GM13977 (cell line): ENCODE data around the gene PLRG1.

Source experiments
- DNase-seq: peaks from one replicate; pipeline ENCODE4 v3.0.0; 2012; ENCODE audit warnings: low spot score
- CTCF ChIP-seq: IDR thresholded peaks from 2 replicates; pipeline ENCODE4 v1.5.1; 2012; ENCODE audit warnings: mild to moderate bottlenecking, control low read depth; ENCODE audit not compliant: insufficient read depth; ENCODE audit errors: extremely low read depth, missing control alignments
- in situ Hi-C: fragments of 300-500 bp; cut with MboI; formaldehyde crosslinking; loops from one replicate; pipeline ENCODE4 v1.12.0; 2022; ENCODE audit warnings: low sequenced_read_pairs, low pct_unique_long_range_greater_than_20kb, mixed read lengths, inconsistent platforms; ENCODE audit not compliant: unreplicated experiment

Gene PLRG1

GRCh38 chr4:154560824-154561231, 10.6 kb upstream of the PLRG1 start:
- in situ Hi-C loops = no loop called here
- no peak for TF ChIP-seq CTCF
- no peak for DNase-seq

- TF ChIP-seq CTCF = no peak
- DNase-seq = no peak
- in situ Hi-C loops = no loop called here
These were observed 10.2 kb upstream of the PLRG1 start for GRCh38 chr4:154560419-154560801.

DNA sequence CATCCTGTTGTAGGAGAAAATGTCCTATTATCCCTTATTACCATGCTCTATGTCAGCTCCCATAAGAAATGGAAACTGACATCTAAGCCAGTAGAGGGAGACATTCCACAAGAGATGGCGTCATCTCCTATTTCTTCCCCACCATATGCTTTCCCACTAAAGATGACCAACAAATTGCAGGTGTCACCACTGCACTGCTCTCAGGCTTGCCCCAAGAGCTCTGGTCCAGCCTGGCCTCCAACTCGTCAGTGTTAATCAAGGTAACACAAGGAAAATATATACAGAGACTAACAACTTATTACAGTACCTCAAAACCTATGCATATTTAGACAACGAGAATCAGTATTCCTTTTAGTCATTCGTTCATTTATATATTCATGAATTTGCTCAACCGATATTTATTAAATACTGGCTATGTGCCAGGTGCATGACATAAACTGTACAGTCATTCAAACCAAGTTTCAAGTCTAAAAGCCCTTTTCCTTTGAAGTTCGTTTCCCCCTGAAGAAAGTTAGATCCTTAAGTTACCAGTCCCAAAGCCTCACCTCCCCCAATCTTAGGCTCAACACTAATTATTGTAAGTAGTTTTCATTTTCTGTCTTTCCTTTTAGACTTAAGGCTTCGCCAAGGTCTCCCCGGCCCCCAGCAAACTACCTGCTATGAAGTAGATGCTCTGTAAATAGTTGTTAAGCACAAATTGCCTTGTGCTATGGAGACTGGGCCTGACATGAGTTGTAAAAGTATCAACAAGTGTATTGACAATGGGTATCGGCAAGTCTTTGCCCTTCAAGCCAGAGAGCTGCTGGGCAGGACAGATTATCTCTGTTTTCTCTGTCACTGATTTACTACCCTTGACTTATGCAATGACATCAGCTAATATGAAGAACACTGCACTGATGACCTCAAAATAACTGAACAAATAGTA, 9.6 kb upstream of the PLRG1 start:
- in situ Hi-C loops = loop anchor here (10.0 kb wide), 2 partner anchors 55 to 815 kb away; partner anchors contain the start of genes FGG and MAP9
- peak; percentile 64 for TF ChIP-seq CTCF
- DNase-seq = peak; percentile 25

DNA sequence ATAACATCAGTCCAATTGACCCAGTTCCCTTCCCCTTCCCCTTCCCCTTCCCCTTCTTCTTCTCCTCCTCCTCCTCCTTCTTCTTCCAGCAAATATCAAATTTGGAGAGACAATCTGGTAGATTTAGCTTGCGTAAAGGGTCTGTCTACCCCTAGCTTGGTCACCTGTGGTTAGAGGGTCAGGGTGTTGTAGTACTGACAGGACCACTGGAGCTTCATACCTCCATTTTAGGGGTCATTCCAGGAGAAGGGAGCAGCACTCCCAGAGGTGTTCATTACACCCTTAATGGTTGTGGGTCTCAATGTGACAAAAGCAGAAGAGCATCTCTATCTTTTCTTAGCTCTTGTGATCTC, 8.9 kb upstream of the PLRG1 start:
- DNase-seq = no peak
- in situ Hi-C loops = loop anchor here (10.0 kb wide), 2 partner anchors 56 to 816 kb away; partner anchors contain the start of genes FGG and MAP9

DNA sequence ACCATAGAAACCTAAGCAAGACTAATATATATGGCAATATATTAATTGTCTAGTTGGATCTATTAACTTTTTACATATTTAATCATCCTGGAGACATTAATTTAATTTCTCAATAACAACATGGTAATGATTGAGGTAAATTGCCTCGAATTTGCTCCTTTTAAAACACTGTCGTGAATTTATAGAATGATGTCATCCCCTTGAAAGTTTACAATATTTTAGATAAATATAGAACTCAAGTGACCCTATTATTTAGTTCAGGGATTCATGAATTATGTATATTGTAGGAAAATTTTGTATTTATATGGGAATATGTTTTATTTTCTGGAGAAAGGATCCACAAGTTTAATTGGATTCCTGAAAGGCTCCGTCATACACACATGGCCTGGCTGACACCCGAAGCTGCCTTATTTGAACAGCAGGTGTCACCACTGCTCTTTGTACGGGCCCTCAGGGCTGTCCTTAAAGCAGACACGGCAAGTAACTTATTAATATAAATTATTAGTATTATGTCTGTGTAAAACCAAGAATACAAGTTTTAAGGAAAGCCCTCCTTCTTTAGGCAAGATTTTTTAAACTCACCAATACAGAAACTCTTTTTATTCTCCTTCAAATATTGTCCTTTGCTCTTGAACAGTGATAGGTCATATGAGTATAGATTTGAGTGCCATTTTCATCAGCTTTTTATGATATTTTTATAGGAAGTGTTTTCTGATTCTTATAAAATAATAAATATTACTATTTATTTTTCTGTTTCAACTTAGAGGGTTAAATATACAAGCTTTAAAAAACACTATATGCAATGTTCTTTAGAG, 1.9 kb upstream of the PLRG1 start:
- in situ Hi-C loops = loop anchor here (10.0 kb wide), 2 partner anchors 63 to 823 kb away; partner anchors contain the start of genes FGG and MAP9
- peak; percentile 76 for TF ChIP-seq CTCF
- DNase-seq = peak; percentile 40

More for the DNA sequence above, 8.9 kb upstream of the PLRG1 start:
- TF ChIP-seq CTCF = no peak

DNA sequence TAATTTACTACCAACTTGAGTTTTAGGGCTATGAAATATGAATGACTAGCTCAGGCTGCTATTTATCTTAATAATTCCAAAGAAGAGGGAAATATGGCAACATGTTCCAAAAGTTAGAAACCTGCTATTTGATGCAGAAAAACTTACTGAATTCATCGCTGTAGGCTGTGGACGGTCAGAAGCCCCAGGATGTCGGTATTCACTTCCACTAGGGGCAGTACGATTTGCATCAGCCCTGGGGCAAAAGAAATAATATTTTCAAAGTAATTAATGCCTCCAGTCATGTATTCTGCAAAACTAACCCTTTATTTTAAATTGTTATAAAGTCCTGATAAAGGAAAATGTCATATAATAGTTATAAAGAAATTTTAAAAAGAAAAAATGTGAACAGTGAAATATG, 4.5 kb downstream of the PLRG1 start:
- in situ Hi-C loops = no loop called here
- DNase-seq = no peak
- no peak for TF ChIP-seq CTCF
